Frontal cortex (tissue), 4 donors: Measurements from ENCODE around the gene C1orf122. TPM values are rescaled to one million over a fixed set of nuclear protein-coding genes. Genes with fewer than 3 reads are reported as not detected.

Experiments used
- DNase-seq, 2 donors: peaks; one replicate each; pipeline ENCODE4 v3.0.0; 2012; ENCODE audit warnings: low spot score in 2 of 2
- FAIRE-seq: peaks from 2 replicates; lab custom pipeline; 2012; peaks lifted over from hg19 to GRCh38; lab: Jason Lieb, UNC
- total RNA-seq: library from RNA; depleted of rRNA; stranded (reverse); fragments of >200 nt; gene quantifications from one replicate; pipeline ENCODE4 v1.2.3, GENCODE V29; 2014
- donor health status: control.
- donor health status: control.
- donor health status: control.

Gene C1orf122
- total RNA-seq, 1 donor from 2014 or later = 16.3 TPM

DNA sequence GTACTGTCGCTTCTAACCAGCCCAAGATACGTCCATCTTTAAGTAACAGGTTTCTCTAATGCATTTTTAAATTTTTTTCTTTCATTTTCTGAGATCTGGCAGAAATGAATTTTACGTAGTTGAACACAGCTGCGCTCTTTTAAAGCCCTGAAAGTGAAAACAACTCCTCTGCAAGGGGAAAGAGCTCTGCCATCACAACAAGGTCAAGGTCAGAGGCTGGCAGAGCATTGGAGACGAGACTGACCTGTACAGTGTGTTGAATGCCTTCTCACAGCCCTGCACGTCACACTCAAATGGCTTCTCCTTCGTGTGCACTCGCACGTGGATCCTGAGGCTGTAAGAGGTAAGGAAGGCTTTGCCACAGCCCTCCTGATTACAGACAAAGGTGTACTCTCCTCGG, 32.1 kb downstream of the C1orf122 start:
- FAIRE-seq = no peak

DNA sequence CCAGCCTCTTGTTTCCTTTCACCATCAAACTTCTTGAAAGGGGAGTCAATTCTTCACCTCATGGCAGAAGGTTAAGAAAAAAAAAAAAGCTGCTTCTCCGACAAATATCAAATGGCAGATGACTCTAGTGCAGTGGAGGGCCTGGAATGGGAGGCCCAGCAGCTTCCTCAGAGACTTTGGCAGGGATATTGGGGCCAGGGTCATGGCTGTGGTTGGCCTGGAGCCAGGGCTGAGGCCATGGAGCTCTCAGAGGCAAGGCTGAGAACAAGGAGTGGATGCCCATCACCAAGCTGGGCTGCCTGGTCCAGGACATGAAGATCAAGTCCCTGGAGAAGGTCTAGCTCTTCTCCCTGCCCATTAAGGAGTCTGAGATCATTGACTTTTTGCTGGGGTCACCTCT, 33.1 kb downstream of the C1orf122 start:
- FAIRE-seq (no peak), DNase-seq (no peak)

More for the DNA sequence above, 32.1 kb downstream of the C1orf122 start:
- DNase-seq = no peak

DNA sequence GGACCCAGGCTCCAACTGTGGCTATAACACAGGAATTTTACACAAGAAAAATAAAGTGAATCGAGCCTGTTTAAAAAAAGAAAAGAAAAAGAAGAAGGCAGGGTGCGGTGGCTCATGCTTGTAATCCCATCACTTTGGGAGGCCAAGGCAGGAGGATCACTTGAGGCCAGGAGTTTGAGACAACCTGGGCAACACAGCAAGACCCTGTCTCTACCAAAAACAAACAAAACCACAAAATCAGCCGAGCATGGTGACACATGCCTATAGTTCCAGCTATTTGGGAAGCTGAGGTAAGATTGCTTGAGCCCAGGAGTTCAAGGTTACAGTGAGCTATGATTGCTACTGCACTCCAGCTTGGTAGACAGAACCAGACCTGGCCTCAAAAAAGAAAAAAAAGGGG, 34.1 kb downstream of the C1orf122 start:
- no peak for DNase-seq
- FAIRE-seq = no peak

DNA sequence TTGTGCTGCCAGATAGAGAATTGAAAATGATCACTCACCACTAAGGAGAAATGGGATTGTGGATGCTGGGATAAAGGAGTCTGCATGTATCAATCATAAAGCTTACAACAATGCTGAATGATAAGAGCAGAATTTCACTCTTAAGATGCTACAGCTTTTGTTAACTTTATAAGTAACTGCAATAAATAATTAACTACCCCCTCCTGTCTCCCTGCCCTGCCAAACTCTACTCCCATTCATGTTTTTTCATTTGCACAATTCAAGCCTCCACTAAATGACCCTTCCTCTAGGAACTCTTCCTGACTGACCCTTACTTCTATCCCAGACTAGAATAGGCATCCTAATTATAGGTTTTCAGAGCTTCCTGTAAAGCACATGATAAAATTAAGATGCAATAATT, 36.9 kb downstream of the C1orf122 start:
- no peak for DNase-seq
- FAIRE-seq = no peak

DNA sequence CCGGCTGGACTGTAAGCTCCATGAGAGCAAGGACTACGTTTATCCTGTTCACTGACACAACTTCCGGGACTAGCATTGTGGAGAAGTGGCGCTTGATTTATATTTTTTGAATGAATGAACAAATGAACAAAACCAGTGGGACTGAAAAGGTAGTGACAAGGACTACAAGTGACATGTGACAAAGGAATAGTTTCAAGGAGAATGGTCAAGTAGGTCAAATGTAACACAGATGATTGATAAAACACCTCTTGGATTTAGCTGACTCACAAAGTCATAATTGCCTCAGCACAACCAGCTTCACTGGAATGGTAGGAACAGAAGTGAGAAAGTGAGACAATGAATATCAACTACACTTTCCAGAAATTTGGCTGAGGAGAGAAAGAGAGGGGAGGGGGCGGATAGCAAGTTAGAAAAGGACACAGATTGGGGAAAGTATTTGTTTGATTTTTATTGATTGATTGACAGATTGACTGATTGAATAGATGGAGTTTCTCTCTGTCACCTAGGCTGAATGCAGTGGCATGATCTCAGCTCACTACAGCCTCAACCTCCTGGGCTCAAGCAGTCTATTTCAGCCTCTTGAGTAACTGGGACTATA, 37.6 kb downstream of the C1orf122 start:
- FAIRE-seq (no peak), DNase-seq (no peak)

DNA sequence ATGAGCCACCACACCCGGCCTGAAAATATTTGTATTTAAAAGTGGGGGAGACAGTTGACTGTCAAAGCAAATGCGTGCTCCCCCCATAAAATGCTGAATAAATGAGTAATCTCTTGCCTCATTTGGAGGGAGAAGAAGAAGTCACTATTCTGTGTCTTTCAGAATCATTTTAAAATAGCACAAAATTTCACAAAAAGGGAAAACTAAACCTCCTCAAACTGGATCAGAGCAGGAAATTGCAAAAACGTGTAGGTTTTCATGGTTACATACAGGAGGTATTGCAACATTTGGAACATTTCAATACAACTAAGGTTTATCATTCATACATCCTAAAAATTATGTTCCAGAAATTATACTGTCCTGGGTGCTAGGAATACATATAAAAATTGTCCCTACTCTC, 38.2 kb downstream of the C1orf122 start:
- DNase-seq = no peak
- no peak for FAIRE-seq

DNA sequence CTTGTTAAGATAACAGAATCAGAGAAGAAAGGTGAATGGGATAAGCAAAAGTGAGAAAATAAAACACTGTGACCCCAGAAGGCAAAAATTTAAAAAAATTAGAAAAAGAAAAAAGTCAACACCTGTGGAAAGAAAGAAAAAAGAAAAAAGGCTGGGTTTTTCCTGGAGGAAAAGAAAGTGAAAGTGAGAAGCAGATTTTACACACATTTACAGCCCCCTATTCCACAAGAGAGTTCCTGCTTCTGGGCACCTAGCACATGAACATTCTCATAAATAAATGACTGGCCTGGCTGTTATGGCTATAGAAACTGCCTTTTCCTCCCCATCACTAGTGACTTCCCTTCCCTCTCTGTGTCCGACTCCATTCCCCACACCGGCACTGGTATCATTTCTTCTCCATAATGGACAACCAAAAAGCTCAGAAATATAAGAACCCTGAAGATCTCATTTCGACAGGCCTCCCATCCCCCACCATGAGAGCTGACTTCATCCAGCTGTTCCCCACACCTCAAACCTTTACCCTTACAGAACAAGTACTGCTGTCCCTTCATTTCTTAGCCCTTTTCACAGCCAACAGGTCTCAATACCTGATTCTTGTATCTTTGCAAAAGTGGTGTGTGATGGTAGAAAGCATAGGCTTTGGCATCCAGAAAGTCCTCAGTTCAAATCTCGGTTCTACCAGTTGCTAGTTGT, 39.2 kb downstream of the C1orf122 start:
- FAIRE-seq (no peak), DNase-seq (no peak)

DNA sequence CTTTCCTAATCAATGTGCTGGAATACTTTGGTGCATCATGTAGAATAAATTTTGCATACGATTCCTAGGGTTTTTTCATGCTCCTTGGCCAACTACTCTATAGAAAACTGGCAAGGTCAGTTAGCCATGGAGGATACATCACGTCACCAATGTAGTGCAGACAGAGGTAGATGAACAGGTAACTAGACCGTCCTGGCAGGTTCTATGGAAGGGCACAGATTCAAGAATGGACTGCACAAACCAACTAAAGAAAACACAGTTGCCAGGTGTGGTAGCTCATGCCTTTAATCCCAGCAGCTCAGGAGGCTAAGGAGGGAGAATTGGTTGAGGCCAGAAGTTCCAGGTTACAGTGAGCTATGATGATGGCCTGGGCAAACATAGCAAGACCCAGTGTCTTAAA, 41.9 kb downstream of the C1orf122 start:
- FAIRE-seq (no peak), DNase-seq (no peak)

DNA sequence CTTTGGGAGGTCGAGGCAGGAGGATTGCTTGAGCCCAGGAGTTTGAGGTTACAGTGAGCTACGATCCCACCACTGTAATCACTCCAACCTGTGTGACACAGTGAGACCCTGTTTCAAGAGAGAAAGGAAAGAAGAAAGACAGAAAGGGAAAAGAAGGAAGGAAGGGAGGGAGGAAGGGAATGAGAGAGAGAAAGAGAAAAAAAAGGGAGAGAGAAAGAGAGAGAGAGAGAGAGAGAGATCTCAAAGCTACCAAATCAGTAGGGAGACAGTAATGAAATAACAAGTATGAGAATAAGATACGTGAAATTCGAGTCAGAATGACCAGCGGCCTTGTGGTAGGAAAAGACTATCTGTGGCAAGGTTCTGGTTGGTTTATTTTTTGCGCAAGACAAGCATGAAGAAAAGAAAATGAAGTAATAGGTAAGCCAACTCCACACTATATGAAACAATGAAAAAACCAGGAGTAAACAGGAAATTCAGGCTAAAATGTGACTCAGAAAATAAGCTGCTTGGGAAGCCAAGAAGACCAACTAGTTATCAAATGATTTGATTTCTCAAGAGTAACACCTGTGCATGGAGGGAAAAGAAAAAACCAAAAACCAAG, 42.9 kb downstream of the C1orf122 start:
- FAIRE-seq (no peak), DNase-seq (no peak)

DNA sequence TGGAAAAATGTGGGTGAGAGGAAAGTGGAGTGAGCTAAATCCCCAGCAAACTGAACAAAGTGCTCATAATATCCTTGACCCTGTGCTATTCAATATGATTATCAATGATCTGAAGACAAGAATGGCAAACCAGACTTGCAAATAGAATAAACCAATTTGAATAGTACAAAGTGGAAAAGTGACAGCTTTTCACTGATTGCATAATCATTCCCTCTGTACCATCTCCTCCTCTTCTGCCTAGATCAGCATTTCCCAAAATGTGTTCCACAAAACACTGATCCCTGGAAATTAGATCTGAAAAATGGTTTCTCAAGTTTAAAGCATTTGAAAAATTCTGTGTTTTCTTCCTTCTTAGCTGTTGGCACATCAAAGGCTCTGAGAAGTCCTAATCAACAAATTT, 43.7 kb downstream of the C1orf122 start:
- FAIRE-seq (no peak), DNase-seq (no peak)

DNA sequence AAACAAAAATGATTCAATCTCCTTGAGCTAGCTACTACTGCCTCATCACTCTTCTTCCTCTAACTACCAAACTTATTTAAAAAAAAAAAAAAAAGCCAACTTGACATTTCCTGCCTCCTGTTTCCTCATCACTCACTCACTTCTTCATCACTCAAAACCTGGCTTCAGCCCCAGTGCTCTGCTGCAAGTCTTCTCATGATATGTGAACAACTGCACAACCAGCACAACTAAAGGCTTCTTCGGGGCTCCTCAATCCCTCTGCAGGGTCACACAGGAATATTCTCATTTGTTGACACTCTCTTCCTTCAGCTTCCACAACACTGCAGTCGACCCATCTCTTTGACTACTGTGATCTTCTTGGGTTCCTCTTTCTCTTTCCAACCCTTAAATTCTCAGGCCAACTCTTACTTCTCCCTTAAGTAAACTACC, 44.2 kb downstream of the C1orf122 start:
- DNase-seq = no peak
- no peak for FAIRE-seq

DNA sequence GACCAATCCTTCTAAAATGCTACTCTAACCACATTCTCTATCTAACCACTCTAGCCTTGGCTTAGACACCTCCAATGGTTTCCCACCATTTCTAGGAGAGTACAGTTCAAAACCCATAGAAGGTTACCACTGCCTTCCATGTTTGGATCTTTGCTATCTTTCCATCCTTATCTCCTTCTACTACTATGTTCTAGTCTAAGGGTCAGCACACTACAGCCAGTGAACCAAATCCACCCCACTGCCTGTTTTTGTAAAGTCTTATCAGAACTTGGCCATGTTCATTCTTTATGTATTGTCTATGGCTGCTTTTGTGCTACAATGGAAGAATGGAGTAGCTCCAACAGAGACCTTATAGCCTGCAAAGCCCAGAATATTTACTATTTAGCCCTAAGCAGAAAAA, 45.6 kb downstream of the C1orf122 start:
- no peak for FAIRE-seq
- DNase-seq = no peak

DNA sequence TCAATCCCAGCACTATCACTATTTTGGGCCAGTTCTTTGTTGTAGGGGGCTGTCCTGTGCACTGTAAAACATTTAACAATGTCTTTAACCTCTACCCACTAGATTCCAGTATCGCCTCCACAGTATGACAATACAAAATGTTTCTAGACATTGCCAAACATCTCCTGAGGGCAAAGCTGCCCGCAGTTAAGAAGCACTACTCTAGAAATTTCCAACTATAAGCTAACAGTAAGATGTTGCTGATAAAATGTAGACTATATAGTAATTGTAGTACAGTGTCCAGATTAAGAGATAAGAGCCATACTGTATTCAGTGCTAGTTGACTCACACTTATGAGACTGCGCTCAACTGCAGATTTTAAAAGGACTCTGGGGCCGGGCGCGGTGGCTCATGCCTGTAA, 46.8 kb downstream of the C1orf122 start:
- DNase-seq = no peak
- FAIRE-seq = no peak

Other genes with a start within 250 kb of the C1orf122 start
- 44.4 TPM for gene GNL2, start 211.9 kb upstream of the C1orf122 start, total RNA-seq
- not detected for gene RSPO1, start 172.9 kb upstream of the C1orf122 start, total RNA-seq
- 0.82 TPM for gene CDCA8, start 115.3 kb upstream of the C1orf122 start, total RNA-seq
- 8.6 TPM for gene EPHA10, start 42.7 kb upstream of the C1orf122 start, total RNA-seq
- gene MANEAL, start 13.9 kb upstream of the C1orf122 start, total RNA-seq = 28.9 TPM
- gene YRDC, start 418 bp downstream of the C1orf122 start, total RNA-seq = 16.3 TPM
- gene MTF1, start 51.8 kb downstream of the C1orf122 start, total RNA-seq = 2.0 TPM
- gene INPP5B, start 139.3 kb downstream of the C1orf122 start, total RNA-seq = 13.9 TPM
- 69.3 TPM for gene SF3A3, start 182.2 kb downstream of the C1orf122 start, total RNA-seq
- 4.9 TPM for gene FHL3, start 197.7 kb downstream of the C1orf122 start, total RNA-seq
- 49.7 TPM for gene UTP11, start 204.9 kb downstream of the C1orf122 start, total RNA-seq
- gene POU3F1, start 239.0 kb downstream of the C1orf122 start, total RNA-seq = 9.4 TPM